GM19351 (cell line): ENCODE data around the gene ZBTB40.

Experiments used
- ATAC-seq: cut with Tn5 transposase; IDR thresholded peaks from one replicate; pipeline ENCODE4 v1.9.1; 2021; ENCODE audit warnings: mild to moderate bottlenecking, moderate library complexity; ENCODE audit not compliant: unreplicated experiment

ZBTB40 gene

GRCh38 chr1:22529901-22530621 lies 78.4 kb downstream of the ZBTB40 start:
- ATAC-seq, result no peak

GRCh38 chr1:22530715-22531114 lies 79.1 kb downstream of the ZBTB40 start:
- ATAC-seq, result no peak

GRCh38 chr1:22531251-22531650 lies 79.6 kb downstream of the ZBTB40 start:
- ATAC-seq, result no peak

GRCh38 chr1:22533244-22533895 lies 81.7 kb downstream of the ZBTB40 start:
- no peak for ATAC-seq

- no peak for ATAC-seq
Measured at GRCh38 chr1:22534951-22535350, 83.3 kb downstream of the ZBTB40 start.

- ATAC-seq, result no peak
Measured at GRCh38 chr1:22535399-22535798, 83.7 kb downstream of the ZBTB40 start.

- ATAC-seq, result no peak
Measured at GRCh38 chr1:22536506-22536905, 84.9 kb downstream of the ZBTB40 start.

- no peak for ATAC-seq
Measured at GRCh38 chr1:22537441-22538139, 85.9 kb downstream of the ZBTB40 start.

- ATAC-seq, result no peak
Measured at GRCh38 chr1:22539510-22540118, 88.0 kb downstream of the ZBTB40 start.

GRCh38 chr1:22540337-22540736 lies 88.7 kb downstream of the ZBTB40 start:
- ATAC-seq, result no peak

GRCh38 chr1:22542886-22543285 lies 91.2 kb downstream of the ZBTB40 start:
- ATAC-seq, result no peak

- ATAC-seq, result no peak
Measured at GRCh38 chr1:22543679-22544078, 92.0 kb downstream of the ZBTB40 start.

GRCh38 chr1:22544606-22545005 lies 93.0 kb downstream of the ZBTB40 start:
- ATAC-seq, result no peak

GRCh38 chr1:22545141-22545540 lies 93.5 kb downstream of the ZBTB40 start:
- ATAC-seq, result no peak

- ATAC-seq, result no peak
Measured at GRCh38 chr1:22547186-22547817, 95.7 kb downstream of the ZBTB40 start.

GRCh38 chr1:22547818-22548462 lies 96.3 kb downstream of the ZBTB40 start:
- ATAC-seq, result no peak

- ATAC-seq, result no peak
Measured at GRCh38 chr1:22550021-22550420, 98.4 kb downstream of the ZBTB40 start.

GRCh38 chr1:22551591-22551990 lies 99.9 kb downstream of the ZBTB40 start:
- ATAC-seq, result no peak

GRCh38 chr1:22552021-22552420 lies 100.4 kb downstream of the ZBTB40 start:
- ATAC-seq, result no peak

GRCh38 chr1:22553104-22553880 lies 101.6 kb downstream of the ZBTB40 start:
- ATAC-seq, result no peak
